Nephron progenitor cell (in vitro differentiated cells): ENCODE measurements around the gene MTA2.

Source experiments
- DNase-seq: peaks from one replicate; pipeline ENCODE4 v3.0.0; 2021
- H3K27ac Mint-ChIP-seq: 2 replicates; pipeline ENCODE4 v1.8.0; 2021; ENCODE audit warnings: mild to moderate bottlenecking, moderate library complexity, mixed read lengths
- H3K27me3 Mint-ChIP-seq: 2 replicates; pipeline ENCODE4 v1.8.0; 2021; ENCODE audit warnings: mild to moderate bottlenecking, low read depth, mixed read lengths; ENCODE audit not compliant: poor library complexity
- H3K36me3 Mint-ChIP-seq: 2 replicates; pipeline ENCODE4 v1.8.0; 2021; ENCODE audit warnings: low read depth, mixed read lengths
- H3K4me1 Mint-ChIP-seq: 2 replicates; pipeline ENCODE4 v1.8.0; 2021; ENCODE audit warnings: mixed read lengths
- H3K4me3 Mint-ChIP-seq: 2 replicates; pipeline ENCODE4 v1.8.0; 2021; ENCODE audit warnings: mild to moderate bottlenecking, moderate library complexity, mixed read lengths
- H3K9me3 Mint-ChIP-seq: 2 replicates; pipeline ENCODE4 v1.8.0; 2021; ENCODE audit warnings: mild to moderate bottlenecking, moderate library complexity, mixed read lengths
- TF ChIP-seq, protein P1 (sequence below): fragments of 200-600 bp; sonication (generic); IDR thresholded peaks from 2 replicates; pipeline ENCODE4 v1.5.0; 2021; ENCODE audit warnings: antibody characterized with exemption

Gene MTA2

DNA sequence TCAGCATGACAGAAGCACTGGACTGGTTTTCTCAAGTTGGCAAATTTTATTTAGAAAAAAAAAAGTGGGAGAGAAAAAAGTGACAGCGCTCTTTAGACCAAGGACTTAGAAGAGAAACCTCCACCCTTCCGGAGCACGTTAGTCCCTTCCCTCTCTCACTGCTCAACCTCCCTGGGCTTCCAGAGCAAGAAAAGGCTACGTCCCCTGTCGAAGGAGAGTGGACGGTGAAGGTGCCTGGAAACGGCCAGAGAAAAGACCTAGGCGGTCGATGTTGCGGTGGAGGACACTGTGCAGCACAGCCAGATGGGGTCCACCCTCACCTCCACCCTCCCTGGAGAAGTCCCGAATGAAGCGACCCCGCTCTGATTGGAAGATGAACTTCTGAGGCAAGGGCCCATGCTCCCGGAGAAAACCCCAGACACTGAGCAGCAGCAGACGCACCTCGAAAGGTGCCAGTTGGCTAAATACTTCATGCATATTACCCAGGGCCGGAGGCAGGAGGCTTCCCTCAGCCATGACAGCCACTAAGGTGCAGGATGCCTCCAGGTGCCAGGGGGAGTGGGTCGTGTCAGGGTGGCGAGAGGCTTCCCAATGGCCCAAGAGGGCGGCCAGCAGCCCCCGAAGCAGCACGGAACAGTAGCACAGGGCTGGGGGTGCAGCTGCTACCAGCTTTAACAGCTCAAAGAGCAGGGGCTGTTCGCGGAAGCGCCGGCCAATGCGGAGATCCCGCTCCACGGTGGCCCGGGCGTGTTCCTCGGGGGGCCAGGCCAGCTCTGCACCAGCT is 45.4 kb upstream of the MTA2 start:
- no peak for DNase-seq
- peaks cover 4% of the 10 kb centered on the region for H3K27me3 Mint-ChIP-seq
- peaks cover 20% of the 10 kb centered on the region for H3K36me3 Mint-ChIP-seq
- TF ChIP-seq, protein P1, sequence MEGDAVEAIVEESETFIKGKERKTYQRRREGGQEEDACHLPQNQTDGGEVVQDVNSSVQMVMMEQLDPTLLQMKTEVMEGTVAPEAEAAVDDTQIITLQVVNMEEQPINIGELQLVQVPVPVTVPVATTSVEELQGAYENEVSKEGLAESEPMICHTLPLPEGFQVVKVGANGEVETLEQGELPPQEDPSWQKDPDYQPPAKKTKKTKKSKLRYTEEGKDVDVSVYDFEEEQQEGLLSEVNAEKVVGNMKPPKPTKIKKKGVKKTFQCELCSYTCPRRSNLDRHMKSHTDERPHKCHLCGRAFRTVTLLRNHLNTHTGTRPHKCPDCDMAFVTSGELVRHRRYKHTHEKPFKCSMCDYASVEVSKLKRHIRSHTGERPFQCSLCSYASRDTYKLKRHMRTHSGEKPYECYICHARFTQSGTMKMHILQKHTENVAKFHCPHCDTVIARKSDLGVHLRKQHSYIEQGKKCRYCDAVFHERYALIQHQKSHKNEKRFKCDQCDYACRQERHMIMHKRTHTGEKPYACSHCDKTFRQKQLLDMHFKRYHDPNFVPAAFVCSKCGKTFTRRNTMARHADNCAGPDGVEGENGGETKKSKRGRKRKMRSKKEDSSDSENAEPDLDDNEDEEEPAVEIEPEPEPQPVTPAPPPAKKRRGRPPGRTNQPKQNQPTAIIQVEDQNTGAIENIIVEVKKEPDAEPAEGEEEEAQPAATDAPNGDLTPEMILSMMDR: no peak
- H3K4me3 Mint-ChIP-seq: peak overlapping the region; percentile 99
- H3K27ac Mint-ChIP-seq: peak overlapping the region; percentile 99
- H3K9me3 Mint-ChIP-seq: no peaks in the 10 kb centered on the region
- H3K4me1 Mint-ChIP-seq: peaks cover 29% of the 10 kb centered on the region

DNA sequence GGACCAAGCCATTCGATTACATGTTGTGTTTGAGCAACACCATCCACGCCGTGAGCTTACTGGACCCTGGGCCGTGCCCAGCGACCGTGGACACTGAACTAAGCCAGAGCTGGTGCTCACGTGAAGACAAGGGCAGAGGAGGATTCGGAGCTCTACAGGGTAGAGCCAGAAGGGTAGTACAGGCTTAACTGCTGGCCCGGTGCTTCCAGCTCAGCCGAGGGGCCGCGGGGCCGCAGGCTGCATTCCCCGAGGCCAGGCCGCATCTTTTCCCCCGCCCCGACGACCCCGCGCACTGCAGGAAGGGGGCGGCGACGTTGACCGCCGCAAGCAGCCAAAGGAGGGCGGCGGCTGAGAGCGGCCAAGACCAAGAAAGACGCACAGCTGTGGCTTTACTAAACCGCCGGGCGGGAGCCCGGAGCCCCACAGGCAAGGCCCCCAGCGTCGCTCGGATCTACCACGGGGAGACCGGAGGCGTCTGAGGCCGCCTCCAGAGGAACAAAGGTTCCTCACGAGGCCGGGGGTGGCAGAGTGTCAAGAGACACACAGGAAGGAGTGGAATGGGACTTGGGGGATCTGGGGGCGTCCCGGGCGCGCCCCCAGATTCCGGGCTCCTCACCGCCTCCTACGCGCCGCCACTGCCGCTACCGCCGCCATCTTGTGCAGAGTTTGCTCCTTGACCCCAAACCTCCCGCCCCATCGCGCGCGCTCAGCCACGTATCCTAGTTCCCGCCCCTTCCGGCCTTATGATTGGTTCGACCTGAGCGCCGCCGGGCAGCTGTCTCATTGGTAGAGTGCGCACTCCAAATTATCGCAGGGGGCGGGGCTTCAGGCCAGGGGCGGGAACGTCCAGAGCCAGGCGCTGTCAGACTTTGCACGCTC is 44.5 kb upstream of the MTA2 start, which contains the start of gene GANAB:
TSS of gene GANAB (minus strand) at position 668 of the 879 bp plus-strand sequence. CDS start at position 654, 14 bp downstream.
- DNase-seq: peak; percentile 99
- H3K9me3 Mint-ChIP-seq: no peaks in the 10 kb centered on the region
- peak within 1 kb of the TSS; percentile 99 for H3K4me3 Mint-ChIP-seq
- TF ChIP-seq, protein P1: no peak
- peaks cover 25% of the 10 kb centered on the region for H3K4me1 Mint-ChIP-seq
- peaks cover 24% of the 10 kb centered on the region for H3K36me3 Mint-ChIP-seq
- peak within 1 kb of the TSS; percentile 99 for H3K27ac Mint-ChIP-seq
- peaks cover 6% of the 10 kb centered on the region for H3K27me3 Mint-ChIP-seq

DNA sequence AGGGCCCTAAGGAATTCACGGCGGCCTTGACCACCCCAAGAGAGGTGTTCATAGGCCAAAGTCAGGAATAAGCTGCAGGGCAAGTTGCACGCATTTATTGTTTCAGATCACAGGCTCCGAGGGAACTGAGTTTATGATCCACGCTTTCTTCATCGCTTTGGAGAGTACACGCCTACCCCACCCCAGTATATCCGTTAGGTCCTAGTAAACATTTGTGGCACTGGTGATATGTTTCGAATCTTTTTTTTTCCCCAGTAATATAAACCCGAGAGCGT is 43.9 kb upstream of the MTA2 start:
- TF ChIP-seq, protein P1: no peak
- Mint-ChIP-seq H3K4me1 (peaks cover 29% of the 10 kb centered on the region), H3K36me3 (peaks cover 29% of the 10 kb centered on the region), H3K27me3 (peaks cover 6% of the 10 kb centered on the region), H3K4me3 (peak overlapping the region; percentile 99), H3K27ac (peak overlapping the region; percentile 99), H3K9me3 (no peaks in the 10 kb centered on the region)
- DNase-seq: no peak

DNA sequence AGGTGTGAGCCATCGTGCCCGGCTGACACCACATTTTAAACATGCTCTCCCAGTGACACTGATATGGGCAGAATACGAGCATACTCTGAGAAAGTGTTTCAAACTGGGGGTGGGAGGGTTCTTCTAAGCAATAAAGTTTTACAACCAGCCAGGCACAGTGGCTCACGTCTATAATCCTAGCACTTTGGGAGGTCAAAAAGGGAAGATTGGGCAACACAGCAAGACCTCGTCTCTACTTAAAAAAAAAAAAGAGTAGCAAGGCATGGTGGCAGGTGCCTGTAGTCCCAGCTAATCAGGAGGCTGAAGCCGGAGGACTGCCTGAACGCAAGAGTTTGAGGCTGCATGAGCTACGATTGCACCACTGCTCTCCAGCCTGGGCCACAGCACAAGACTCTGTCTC is 42.6 kb upstream of the MTA2 start:
- TF ChIP-seq, protein P1: no peak
- DNase-seq: no peak
- Mint-ChIP-seq H3K4me3 (peak overlapping the region; percentile 68), H3K27me3 (peaks cover 6% of the 10 kb centered on the region), H3K36me3 (peaks cover 32% of the 10 kb centered on the region), H3K9me3 (no peaks in the 10 kb centered on the region), H3K4me1 (peaks cover 35% of the 10 kb centered on the region), H3K27ac (peak overlapping the region; percentile 39)

DNA sequence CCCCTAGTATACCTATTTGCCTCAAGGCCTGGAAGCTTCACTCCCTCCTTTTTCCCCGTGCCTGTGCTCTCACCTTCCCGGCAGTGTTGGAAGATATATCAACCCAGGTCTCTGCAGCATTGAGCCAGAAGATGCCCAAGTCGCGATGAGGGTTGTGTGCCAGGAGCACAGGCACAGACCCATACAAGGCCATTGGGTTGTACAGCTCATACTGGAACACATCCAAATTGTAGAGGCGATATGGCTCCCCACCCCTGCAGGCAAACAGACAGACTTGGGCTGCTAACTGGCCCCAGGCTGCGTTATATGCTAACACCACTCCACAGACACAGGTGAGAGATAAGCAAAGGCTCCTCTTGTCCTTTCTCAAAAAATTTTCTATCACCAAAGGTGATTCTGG is 30.8 kb upstream of the MTA2 start:
- H3K36me3 Mint-ChIP-seq: peaks cover 81% of the 10 kb centered on the region
- H3K9me3 Mint-ChIP-seq: no peaks in the 10 kb centered on the region
- H3K27me3 Mint-ChIP-seq: peaks cover 4% of the 10 kb centered on the region
- peak overlapping the region; percentile 55 for H3K27ac Mint-ChIP-seq
- TF ChIP-seq, protein P1: no peak
- no peak overlapping the region for H3K4me3 Mint-ChIP-seq
- DNase-seq: no peak
- no peaks in the 10 kb centered on the region for H3K4me1 Mint-ChIP-seq
